ENCODE results near the gene GSK3A.

GSK3A gene

GRCh38 chr19:42254850-42255765 lies 12.7 kb upstream of the GSK3A start, which contains the start of gene ERF:
ERF (minus strand) TSS chr19:42255128; CDS start chr19:42254999, 129 bp downstream.
- peak; percentile 95 for DNase-seq
- no peaks in the 10 kb centered on the region for H3K27me3 Mint-ChIP-seq (ENCODE audit: low read depth, poor library complexity)
- no peak for TF ChIP-seq CTCF (IDR thresholded peaks at IDR 0.05)
- peaks cover 43% of the 10 kb centered on the region for H3K4me1 Mint-ChIP-seq
- H3K27ac Mint-ChIP-seq: peak within 1 kb of the TSS; percentile 91
- peaks cover 5% of the 10 kb centered on the region for H3K36me3 Mint-ChIP-seq (ENCODE audit: low read depth)
- no peaks in the 10 kb centered on the region for H3K9me3 Mint-ChIP-seq
- peak within 1 kb of the TSS; percentile 81 for H3K4me3 Mint-ChIP-seq

- H3K36me3 Mint-ChIP-seq (ENCODE audit: low read depth): peaks cover 5% of the 10 kb centered on the region
- H3K9me3 Mint-ChIP-seq: no peaks in the 10 kb centered on the region
- peaks cover 48% of the 10 kb centered on the region for H3K4me1 Mint-ChIP-seq
- peak; percentile 80 for DNase-seq
- H3K27me3 Mint-ChIP-seq (ENCODE audit: low read depth, poor library complexity): no peaks in the 10 kb centered on the region
- H3K4me3 Mint-ChIP-seq: peak overlapping the region; percentile 81
- no peak for TF ChIP-seq CTCF (IDR thresholded peaks at IDR 0.05)
- H3K27ac Mint-ChIP-seq: no peak overlapping the region
These were observed 11.9 kb upstream of the GSK3A start for GRCh38 chr19:42254089-42254849.

- Mint-ChIP-seq H3K27me3 (ENCODE audit: low read depth, poor library complexity) (no peaks in the 10 kb centered on the region), H3K4me3 (peak overlapping the region; percentile 95), H3K9me3 (no peaks in the 10 kb centered on the region), H3K4me1 (peaks cover 48% of the 10 kb centered on the region), H3K36me3 (ENCODE audit: low read depth) (peaks cover 5% of the 10 kb centered on the region), H3K27ac (peak overlapping the region; percentile 83)
- no peak for TF ChIP-seq CTCF (IDR thresholded peaks at IDR 0.05)
- peak; percentile 81 for DNase-seq
These were observed 11.1 kb upstream of the GSK3A start for GRCh38 chr19:42253245-42254088.

- Mint-ChIP-seq H3K27ac (peak overlapping the region; percentile 99), H3K4me3 (peak overlapping the region; percentile 95), H3K27me3 (ENCODE audit: low read depth, poor library complexity) (no peaks in the 10 kb centered on the region), H3K36me3 (ENCODE audit: low read depth) (peaks cover 5% of the 10 kb centered on the region), H3K9me3 (no peaks in the 10 kb centered on the region), H3K4me1 (peaks cover 48% of the 10 kb centered on the region)
- TF ChIP-seq CTCF (IDR thresholded peaks at IDR 0.05): no peak
- DNase-seq: no peak
These were observed 10.2 kb upstream of the GSK3A start for GRCh38 chr19:42252365-42253244.
